ENCODE results near the gene LPP.

- no peak for TF ChIP-seq CTCF (IDR thresholded peaks at IDR 0.05)
- TF ChIP-seq POLR2A (IDR thresholded peaks at IDR 0.05) = no peak
These were observed 440.2 kb downstream of the LPP start for GRCh38 chr3:188594139-188594538.
